Nephron (organoid): ENCODE results near the gene CORO7.

Experiments used
- H3K27ac Mint-ChIP-seq, 3 experiments: 2 replicates each; pipeline ENCODE4 v1.8.0; 2020; ENCODE audit warnings: mixed read lengths in 3 of 3, mild to moderate bottlenecking in 2 of 3, moderate library complexity in 1 of 3
- H3K27me3 Mint-ChIP-seq: 2 replicates; pipeline ENCODE4 v1.8.0; 2021; ENCODE audit warnings: low read depth, mild to moderate bottlenecking, moderate library complexity, mixed read lengths
- H3K36me3 Mint-ChIP-seq: 2 replicates; pipeline ENCODE4 v1.8.0; 2020; ENCODE audit warnings: low read depth, mixed read lengths
- H3K4me1 Mint-ChIP-seq: 2 replicates; pipeline ENCODE4 v1.8.0; 2020; ENCODE audit warnings: mixed read lengths
- H3K4me3 Mint-ChIP-seq, 3 experiments: 2 replicates each; pipeline ENCODE4 v1.8.0; 2020; ENCODE audit warnings: mild to moderate bottlenecking in 3 of 3, mixed read lengths in 3 of 3, moderate library complexity in 2 of 3
- H3K9me3 Mint-ChIP-seq: 2 replicates; pipeline ENCODE4 v1.8.0; 2020; ENCODE audit warnings: mixed read lengths
- CTCF ChIP-seq, 3 experiments: fragments of 200-600 bp; sonication (generic); IDR thresholded peaks; one replicate each; pipeline ENCODE4 v1.5.0; 2021; ENCODE audit warnings: antibody characterized with exemption in 3 of 3; ENCODE audit not compliant: unreplicated experiment in 3 of 3

CORO7 gene

GRCh38 chr16:4412854-4413253 lies 3.5 kb downstream of the CORO7 start:
- Mint-ChIP-seq H3K4me3 (peak overlapping the region in 2 of 3 experiments; percentile 26 to 68), H3K4me1 (peaks cover 54% of the 10 kb centered on the region), H3K27ac (peak overlapping the region in 2 of 3 experiments; percentile 29 to 88), H3K36me3 (no peaks in the 10 kb centered on the region), H3K27me3 (no peaks in the 10 kb centered on the region), H3K9me3 (no peaks in the 10 kb centered on the region)
- TF ChIP-seq CTCF (IDR thresholded peaks at IDR 0.05; ENCODE audit: unreplicated experiment in 3 of 3): no peak

- Mint-ChIP-seq H3K36me3 (no peaks in the 10 kb centered on the region), H3K9me3 (no peaks in the 10 kb centered on the region), H3K4me1 (peaks cover 54% of the 10 kb centered on the region), H3K27ac (peak overlapping the region in 1 of 3 experiments; percentile 88), H3K4me3 (peak overlapping the region in 1 of 3 experiments; percentile 68), H3K27me3 (no peaks in the 10 kb centered on the region)
- no peak for TF ChIP-seq CTCF (IDR thresholded peaks at IDR 0.05; ENCODE audit: unreplicated experiment in 3 of 3)
These were observed 4.2 kb downstream of the CORO7 start for GRCh38 chr16:4412159-4412558.

- Mint-ChIP-seq H3K36me3 (no peaks in the 10 kb centered on the region), H3K9me3 (no peaks in the 10 kb centered on the region), H3K27ac (peak overlapping the region; percentile 83 to 89 (median 88)), H3K27me3 (no peaks in the 10 kb centered on the region), H3K4me3 (peak overlapping the region in 2 of 3 experiments; percentile 33 to 68), H3K4me1 (peaks cover 52% of the 10 kb centered on the region)
- no peak for TF ChIP-seq CTCF (IDR thresholded peaks at IDR 0.05; ENCODE audit: unreplicated experiment in 3 of 3)
These were observed 4.7 kb downstream of the CORO7 start for GRCh38 chr16:4411684-4412083.

- TF ChIP-seq CTCF (IDR thresholded peaks at IDR 0.05; ENCODE audit: unreplicated experiment in 3 of 3): no peak
- Mint-ChIP-seq H3K4me1 (peaks cover 50% of the 10 kb centered on the region), H3K36me3 (no peaks in the 10 kb centered on the region), H3K27me3 (no peaks in the 10 kb centered on the region), H3K9me3 (no peaks in the 10 kb centered on the region), H3K4me3 (peak overlapping the region; percentile 12 to 76 (median 74)), H3K27ac (peak overlapping the region; percentile 83 to 96 (median 88))
These were observed 5.9 kb downstream of the CORO7 start for GRCh38 chr16:4410335-4411075.

- no peak for TF ChIP-seq CTCF (IDR thresholded peaks at IDR 0.05; ENCODE audit: unreplicated experiment in 3 of 3)
- no peaks in the 10 kb centered on the region for H3K9me3 Mint-ChIP-seq
- H3K36me3 Mint-ChIP-seq: no peaks in the 10 kb centered on the region
- H3K27me3 Mint-ChIP-seq: no peaks in the 10 kb centered on the region
- H3K4me3 Mint-ChIP-seq: no peak overlapping the region
- H3K4me1 Mint-ChIP-seq: peaks cover 39% of the 10 kb centered on the region
- H3K27ac Mint-ChIP-seq: no peak overlapping the region
These were observed 7.1 kb downstream of the CORO7 start for GRCh38 chr16:4409081-4409932.
